Measurements from ENCODE around the gene PGRMC1.

- TF ChIP-seq, protein P1, sequence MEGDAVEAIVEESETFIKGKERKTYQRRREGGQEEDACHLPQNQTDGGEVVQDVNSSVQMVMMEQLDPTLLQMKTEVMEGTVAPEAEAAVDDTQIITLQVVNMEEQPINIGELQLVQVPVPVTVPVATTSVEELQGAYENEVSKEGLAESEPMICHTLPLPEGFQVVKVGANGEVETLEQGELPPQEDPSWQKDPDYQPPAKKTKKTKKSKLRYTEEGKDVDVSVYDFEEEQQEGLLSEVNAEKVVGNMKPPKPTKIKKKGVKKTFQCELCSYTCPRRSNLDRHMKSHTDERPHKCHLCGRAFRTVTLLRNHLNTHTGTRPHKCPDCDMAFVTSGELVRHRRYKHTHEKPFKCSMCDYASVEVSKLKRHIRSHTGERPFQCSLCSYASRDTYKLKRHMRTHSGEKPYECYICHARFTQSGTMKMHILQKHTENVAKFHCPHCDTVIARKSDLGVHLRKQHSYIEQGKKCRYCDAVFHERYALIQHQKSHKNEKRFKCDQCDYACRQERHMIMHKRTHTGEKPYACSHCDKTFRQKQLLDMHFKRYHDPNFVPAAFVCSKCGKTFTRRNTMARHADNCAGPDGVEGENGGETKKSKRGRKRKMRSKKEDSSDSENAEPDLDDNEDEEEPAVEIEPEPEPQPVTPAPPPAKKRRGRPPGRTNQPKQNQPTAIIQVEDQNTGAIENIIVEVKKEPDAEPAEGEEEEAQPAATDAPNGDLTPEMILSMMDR (optimal IDR thresholded peaks at IDR 0.05 in 1 of 3, IDR thresholded peaks at IDR 0.05 in 1 of 3, conservative IDR thresholded peaks at IDR 0.05 in 1 of 3; ENCODE audit: extremely low read depth in 1 of 3, insufficient read depth in 2 of 3, low read length in 3 of 3): no peak
- TF ChIP-seq EZH2 (IDR thresholded peaks at IDR 0.05; ENCODE audit: low read length): no peak
These were observed 41.5 kb upstream of the PGRMC1 start for GRCh38 chrX:119194621-119195020.

Data from keratinocyte (primary cell).